Progenitor cell of endocrine pancreas (in vitro differentiated cells): Measurements from ENCODE around the gene INSIG2. TPM values are rescaled to one million over a fixed set of nuclear protein-coding genes. Genes with fewer than 3 reads are reported as not detected.
"Not testable (repeated sequence)": the region's sequence is repeated elsewhere in the genome, so short reads cannot be mapped to it uniquely, and the experiment has no call there.

ENCODE experiments used
- DNase-seq: peaks from one replicate; pipeline ENCODE4 v3.0.0; 2021; ENCODE audit warnings: low spot score; ENCODE audit not compliant: unreplicated experiment
- H3K27ac Mint-ChIP-seq: 2 replicates; pipeline ENCODE4 v1.8.0; 2021; ENCODE audit warnings: mild to moderate bottlenecking, moderate library complexity, mixed read lengths
- H3K27me3 Mint-ChIP-seq: 2 replicates; pipeline ENCODE4 v1.8.0; 2021; ENCODE audit warnings: mixed read lengths
- H3K36me3 Mint-ChIP-seq: 2 replicates; pipeline ENCODE4 v1.8.0; 2022; ENCODE audit warnings: mixed read lengths; ENCODE audit not compliant: insufficient read depth
- H3K4me1 Mint-ChIP-seq: 2 replicates; pipeline ENCODE4 v1.8.0; 2021; ENCODE audit warnings: low read depth, mixed read lengths
- H3K4me3 Mint-ChIP-seq: 2 replicates; pipeline ENCODE4 v1.8.0; 2021; ENCODE audit warnings: low read depth, mild to moderate bottlenecking, moderate library complexity, mixed read lengths
- H3K9me3 Mint-ChIP-seq: 2 replicates; pipeline ENCODE4 v1.8.0; 2021; ENCODE audit warnings: low read depth, mixed read lengths
- CTCF ChIP-seq: fragments of 200-600 bp; sonication (generic); IDR thresholded peaks from one replicate; pipeline ENCODE4 v1.5.0; 2021; ENCODE audit warnings: antibody characterized with exemption, mild to moderate bottlenecking; ENCODE audit not compliant: unreplicated experiment
- total RNA-seq: library from RNA; stranded (reverse); gene quantifications from 2 replicates; pipeline ENCODE4 v1.2.1, GENCODE V29; 2021

INSIG2 gene
- total RNA-seq, 1 donor from 2014 or later: 34.3 TPM

GRCh38 chr2:118091140-118091478 lies 2.8 kb downstream of the INSIG2 start:
- Mint-ChIP-seq H3K36me3 (peaks cover 2% of the 10 kb centered on the region), H3K27me3 (no peaks in the 10 kb centered on the region), H3K9me3 (peaks cover 2% of the 10 kb centered on the region), H3K27ac (no peak overlapping the region), H3K4me3 (peak overlapping the region; percentile 52), H3K4me1 (peaks cover 37% of the 10 kb centered on the region)
- TF ChIP-seq CTCF: no peak
- no peak for DNase-seq

- TF ChIP-seq CTCF: no peak
- Mint-ChIP-seq H3K27me3 (no peaks in the 10 kb centered on the region), H3K4me1 (peaks cover 32% of the 10 kb centered on the region)
Measured at GRCh38 chr2:118091631-118092030, 3.4 kb downstream of the INSIG2 start.

GRCh38 chr2:118094102-118094501 lies 5.8 kb downstream of the INSIG2 start:
- not testable (repeated sequence) for DNase-seq, H3K27ac Mint-ChIP-seq, H3K9me3 Mint-ChIP-seq, H3K27me3 Mint-ChIP-seq, H3K36me3 Mint-ChIP-seq, H3K4me3 Mint-ChIP-seq
- peaks cover 23% of the 10 kb centered on the region for H3K4me1 Mint-ChIP-seq

More at GRCh38 chr2:118091631-118092030, 3.4 kb downstream of the INSIG2 start:
- Mint-ChIP-seq H3K36me3 (peaks cover 2% of the 10 kb centered on the region), H3K9me3 (peaks cover 2% of the 10 kb centered on the region), H3K27ac (no peak overlapping the region), H3K4me3 (peak overlapping the region; percentile 15)
- DNase-seq: no peak

GRCh38 chr2:118094503-118094902 lies 6.2 kb downstream of the INSIG2 start:
- H3K27ac Mint-ChIP-seq: no peak overlapping the region
- no peak overlapping the region for H3K4me3 Mint-ChIP-seq
- no peaks in the 10 kb centered on the region for H3K27me3 Mint-ChIP-seq
- DNase-seq: no peak
- H3K9me3 Mint-ChIP-seq: peaks cover 2% of the 10 kb centered on the region
- peaks cover 5% of the 10 kb centered on the region for H3K36me3 Mint-ChIP-seq
- H3K4me1 Mint-ChIP-seq: peaks cover 22% of the 10 kb centered on the region
- no peak for TF ChIP-seq CTCF

- no peak for DNase-seq
- Mint-ChIP-seq H3K4me1 (peaks cover 14% of the 10 kb centered on the region), H3K9me3 (peaks cover 2% of the 10 kb centered on the region), H3K36me3 (peaks cover 8% of the 10 kb centered on the region), H3K27ac (peak overlapping the region; percentile 41), H3K4me3 (no peak overlapping the region), H3K27me3 (no peaks in the 10 kb centered on the region)
- no peak for TF ChIP-seq CTCF
Measured at GRCh38 chr2:118095610-118096009, 7.3 kb downstream of the INSIG2 start.

- Mint-ChIP-seq H3K36me3 (peaks cover 8% of the 10 kb centered on the region), H3K27me3 (no peaks in the 10 kb centered on the region), H3K4me1 (peaks cover 7% of the 10 kb centered on the region), H3K27ac (no peak overlapping the region), H3K4me3 (no peak overlapping the region), H3K9me3 (peaks cover 1% of the 10 kb centered on the region)
- TF ChIP-seq CTCF: no peak
- DNase-seq: no peak
Measured at GRCh38 chr2:118097657-118098056, 9.4 kb downstream of the INSIG2 start.
